ENCODE data around the gene GNAI3.

Gene GNAI3

DNA sequence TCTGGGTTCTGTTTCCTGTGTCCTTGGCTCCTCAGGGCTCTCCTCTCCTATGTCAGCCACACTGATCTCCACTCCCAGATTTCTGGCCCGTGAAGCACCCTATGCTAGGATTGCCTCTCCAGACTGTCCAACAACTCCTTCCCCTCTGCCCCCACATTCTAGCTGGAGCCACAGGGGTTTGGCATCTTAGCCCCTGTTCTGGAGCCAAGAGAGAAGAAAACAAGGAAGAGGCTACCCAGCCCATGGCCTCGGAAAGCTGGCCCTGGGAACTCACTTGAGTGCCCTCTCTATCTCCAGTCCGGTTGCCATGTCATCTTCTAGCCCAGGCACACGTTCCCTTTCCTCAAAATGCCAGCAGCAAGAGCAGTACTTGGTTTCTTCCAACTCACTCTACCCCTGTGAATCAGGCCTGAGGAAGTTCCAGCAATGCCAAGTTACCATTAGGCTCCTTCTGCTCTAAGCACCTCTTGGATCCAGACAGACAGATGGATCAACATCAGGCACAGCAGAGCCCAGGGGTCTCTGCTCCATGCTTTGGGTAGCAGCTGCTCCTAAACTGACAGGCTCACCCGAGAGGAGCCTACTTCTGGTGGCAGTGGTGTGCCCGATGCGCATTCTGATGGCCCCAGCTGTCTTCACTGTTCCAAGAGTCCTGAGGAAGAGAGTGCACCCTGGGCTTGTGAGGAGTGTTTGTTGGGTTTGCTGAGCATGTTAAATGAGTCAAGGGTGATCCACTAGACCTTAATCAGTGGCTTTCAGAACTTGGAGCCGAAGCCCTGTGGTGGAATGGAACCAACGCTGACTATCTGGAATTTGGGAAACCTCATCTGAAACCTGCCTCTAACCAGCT lies 20.3 kb upstream of the GNAI3 start:
- TF ChIP-seq, protein P1, sequence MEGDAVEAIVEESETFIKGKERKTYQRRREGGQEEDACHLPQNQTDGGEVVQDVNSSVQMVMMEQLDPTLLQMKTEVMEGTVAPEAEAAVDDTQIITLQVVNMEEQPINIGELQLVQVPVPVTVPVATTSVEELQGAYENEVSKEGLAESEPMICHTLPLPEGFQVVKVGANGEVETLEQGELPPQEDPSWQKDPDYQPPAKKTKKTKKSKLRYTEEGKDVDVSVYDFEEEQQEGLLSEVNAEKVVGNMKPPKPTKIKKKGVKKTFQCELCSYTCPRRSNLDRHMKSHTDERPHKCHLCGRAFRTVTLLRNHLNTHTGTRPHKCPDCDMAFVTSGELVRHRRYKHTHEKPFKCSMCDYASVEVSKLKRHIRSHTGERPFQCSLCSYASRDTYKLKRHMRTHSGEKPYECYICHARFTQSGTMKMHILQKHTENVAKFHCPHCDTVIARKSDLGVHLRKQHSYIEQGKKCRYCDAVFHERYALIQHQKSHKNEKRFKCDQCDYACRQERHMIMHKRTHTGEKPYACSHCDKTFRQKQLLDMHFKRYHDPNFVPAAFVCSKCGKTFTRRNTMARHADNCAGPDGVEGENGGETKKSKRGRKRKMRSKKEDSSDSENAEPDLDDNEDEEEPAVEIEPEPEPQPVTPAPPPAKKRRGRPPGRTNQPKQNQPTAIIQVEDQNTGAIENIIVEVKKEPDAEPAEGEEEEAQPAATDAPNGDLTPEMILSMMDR (conservative IDR thresholded peaks at IDR 0.05) = no peak
- no peak overlapping the region for H3K27ac ChIP-seq

- TF ChIP-seq, protein P1 (conservative IDR thresholded peaks at IDR 0.05) = no peak
- no peak overlapping the region for H3K27ac ChIP-seq
Measured at GRCh38 chr1:109528712-109529111, 19.7 kb upstream of the GNAI3 start.

DNA sequence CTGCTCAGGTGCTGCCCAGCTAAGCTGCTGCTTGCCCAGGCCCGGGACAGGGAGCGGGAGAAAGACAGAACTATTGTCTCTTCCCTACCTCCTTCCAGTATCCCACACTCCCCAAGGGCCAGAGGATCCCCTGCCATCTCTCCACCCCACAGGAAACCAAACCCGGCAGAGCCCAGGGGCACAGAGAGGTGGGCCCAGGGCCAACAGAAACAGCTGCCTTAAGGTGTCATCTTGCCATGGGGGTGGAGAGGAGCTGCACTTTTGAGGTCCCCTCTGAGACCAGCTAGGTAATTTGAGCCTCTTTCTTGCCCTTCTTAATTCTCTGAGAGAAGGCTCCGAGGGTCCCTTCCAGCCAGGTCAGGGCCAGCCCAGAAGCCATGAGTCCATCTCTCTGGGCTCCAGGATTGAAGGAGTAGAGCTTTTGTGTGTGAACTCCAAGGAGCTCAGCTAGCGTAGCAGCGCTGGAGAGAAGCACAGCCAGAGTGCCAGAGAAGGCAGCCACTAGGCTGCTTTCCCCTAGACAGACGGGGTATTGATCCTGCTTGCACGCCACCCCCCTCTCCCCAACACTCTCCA lies 18.4 kb upstream of the GNAI3 start:
- H3K27ac ChIP-seq = no peak overlapping the region

GRCh38 chr1:109530457-109531087 lies 17.8 kb upstream of the GNAI3 start:
- no peak overlapping the region for H3K27ac ChIP-seq
- TF ChIP-seq, protein P1 (conservative IDR thresholded peaks at IDR 0.05) = no peak

More for the DNA sequence above, 18.4 kb upstream of the GNAI3 start:
- TF ChIP-seq, protein P1 (conservative IDR thresholded peaks at IDR 0.05) = no peak

GRCh38 chr1:109531380-109531779 lies 17.0 kb upstream of the GNAI3 start:
- no peak overlapping the region for H3K27ac ChIP-seq
- TF ChIP-seq, protein P1 (conservative IDR thresholded peaks at IDR 0.05) = no peak

DNA sequence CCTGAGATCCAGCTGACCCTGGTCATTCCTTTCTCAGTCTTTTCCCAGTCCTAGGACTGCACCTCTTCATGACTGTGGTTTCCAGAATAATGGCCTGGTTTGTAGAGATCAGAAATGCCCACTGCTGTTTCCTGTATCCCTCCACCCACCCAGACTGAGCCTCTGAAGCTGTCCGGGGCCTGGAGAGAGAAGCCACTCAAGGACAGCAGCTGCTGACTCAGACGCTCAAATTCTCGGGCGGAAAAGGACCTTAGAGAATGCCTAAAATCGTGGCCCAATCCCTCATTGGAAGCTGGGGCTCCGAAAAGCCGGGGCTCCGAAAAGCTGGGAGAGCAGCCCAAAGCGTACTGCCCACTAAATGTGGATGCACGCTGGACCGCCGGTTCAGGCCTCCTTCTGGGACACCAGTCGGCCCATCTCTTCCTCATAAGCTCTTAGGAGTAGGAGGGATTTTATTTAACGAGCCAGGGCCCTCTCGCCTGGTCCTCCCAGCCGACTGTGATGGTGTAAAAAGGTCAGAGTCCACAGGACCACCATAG lies 16.5 kb upstream of the GNAI3 start:
- TF ChIP-seq, protein P1 (conservative IDR thresholded peaks at IDR 0.05) = no peak
- no peak overlapping the region for H3K27ac ChIP-seq

All from VCaP (cell line).